OCI-M2 (cell line): ENCODE data around the gene TCFL5.

Experiments used
- DNase-seq: peaks from one replicate; lab custom pipeline; 2025; ENCODE audit not compliant: unreplicated experiment; lab: John Stamatoyannopoulos, UW

Gene TCFL5

DNA sequence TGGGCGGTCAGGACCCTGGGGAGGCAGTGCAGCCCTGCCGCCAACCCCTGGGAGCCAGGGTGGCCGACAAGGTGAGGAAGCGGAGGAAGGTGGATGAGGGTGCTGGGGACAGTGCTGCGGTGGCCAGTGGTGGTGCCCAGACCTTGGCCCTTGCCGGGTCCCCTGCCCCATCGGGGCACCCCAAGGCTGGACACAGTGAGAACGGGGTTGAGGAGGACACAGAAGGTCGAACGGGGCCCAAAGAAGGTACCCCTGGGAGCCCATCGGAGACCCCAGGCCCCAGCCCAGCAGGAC, 48.8 kb downstream of the TCFL5 start:
- no peak for DNase-seq

DNA sequence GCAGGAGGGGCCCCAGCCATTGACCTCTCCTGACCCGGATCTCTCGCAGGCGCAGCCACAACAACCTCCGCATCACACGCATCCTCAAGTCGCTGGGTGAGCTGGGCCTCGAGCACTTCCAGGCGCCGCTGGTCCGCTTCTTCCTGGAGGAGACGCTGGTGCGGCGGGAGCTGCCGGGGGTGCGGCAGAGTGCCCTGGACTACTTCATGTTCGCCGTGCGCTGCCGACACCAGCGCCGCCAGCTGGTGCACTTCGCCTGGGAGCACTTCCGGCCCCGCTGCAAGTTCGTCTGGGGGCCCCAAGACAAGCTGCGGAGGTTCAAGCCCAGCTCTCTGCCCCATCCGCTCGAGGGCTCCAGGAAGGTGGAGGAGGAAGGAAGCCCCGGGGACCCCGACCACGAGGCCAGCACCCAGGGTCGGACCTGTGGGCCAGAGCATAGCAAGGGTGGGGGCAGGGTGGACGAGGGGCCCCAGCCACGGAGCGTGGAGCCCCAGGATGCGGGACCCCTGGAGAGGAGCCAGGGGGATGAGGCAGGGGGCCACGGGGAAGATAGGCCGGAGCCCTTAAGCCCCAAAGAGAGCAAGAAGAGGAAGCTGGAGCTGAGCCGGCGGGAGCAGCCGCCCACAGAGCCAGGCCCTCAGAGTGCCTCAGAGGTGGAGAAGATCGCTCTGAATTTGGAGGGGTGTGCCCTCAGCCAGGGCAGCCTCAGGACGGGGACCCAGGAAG, 49.3 kb downstream of the TCFL5 start:
- no peak for DNase-seq

- DNase-seq: no peak
These were observed 49.9 kb downstream of the TCFL5 start for GRCh38 chr20:62811720-62812119.

- DNase-seq: no peak
These were observed 50.3 kb downstream of the TCFL5 start for GRCh38 chr20:62811320-62811719.

DNA sequence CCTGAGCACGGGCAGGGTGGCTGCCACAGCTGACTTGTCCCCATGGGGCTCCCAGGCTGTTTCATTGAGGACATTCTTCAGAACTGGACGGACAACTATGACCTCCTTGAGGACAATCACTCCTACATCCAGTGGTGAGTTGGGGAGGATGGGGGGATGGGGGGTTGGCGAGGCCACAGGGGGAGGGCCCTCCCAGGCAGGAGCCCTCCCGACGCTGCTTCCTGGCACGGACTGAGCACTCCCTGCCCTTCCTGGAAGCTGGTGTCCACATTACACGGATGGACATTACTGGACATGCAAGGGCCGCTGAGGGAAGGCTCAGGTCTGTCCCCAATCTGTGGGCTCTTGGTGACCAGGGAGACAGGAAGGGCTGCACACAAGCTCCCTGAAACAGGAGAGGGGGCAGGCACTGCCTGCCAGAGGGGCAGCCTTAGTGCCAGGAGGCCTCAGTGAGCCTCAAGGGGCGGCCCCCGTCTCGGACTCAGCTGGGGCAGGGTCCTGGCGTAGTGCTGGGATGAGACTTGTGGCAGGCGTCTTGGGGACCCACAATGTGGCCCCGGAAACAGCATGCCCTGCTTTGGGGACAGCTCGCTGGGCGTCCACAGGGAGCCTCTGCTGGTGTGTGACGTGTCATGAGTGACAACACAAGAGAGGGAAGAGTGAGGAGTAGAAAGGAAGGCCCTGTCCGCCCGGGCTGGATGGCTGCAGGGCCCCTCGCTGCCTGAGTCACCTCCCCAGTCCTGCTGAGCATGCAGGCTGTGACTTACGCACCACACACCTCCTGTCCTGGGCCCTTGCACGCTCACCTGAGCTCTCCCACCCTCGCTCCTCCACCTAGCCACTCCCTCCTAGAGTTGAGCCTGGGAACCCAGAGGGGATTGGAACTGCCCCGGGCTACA, 51.8 kb downstream of the TCFL5 start:
- DNase-seq: no peak

- peak; percentile 11 for DNase-seq
These were observed 53.3 kb downstream of the TCFL5 start for GRCh38 chr20:62808211-62808865.

DNA sequence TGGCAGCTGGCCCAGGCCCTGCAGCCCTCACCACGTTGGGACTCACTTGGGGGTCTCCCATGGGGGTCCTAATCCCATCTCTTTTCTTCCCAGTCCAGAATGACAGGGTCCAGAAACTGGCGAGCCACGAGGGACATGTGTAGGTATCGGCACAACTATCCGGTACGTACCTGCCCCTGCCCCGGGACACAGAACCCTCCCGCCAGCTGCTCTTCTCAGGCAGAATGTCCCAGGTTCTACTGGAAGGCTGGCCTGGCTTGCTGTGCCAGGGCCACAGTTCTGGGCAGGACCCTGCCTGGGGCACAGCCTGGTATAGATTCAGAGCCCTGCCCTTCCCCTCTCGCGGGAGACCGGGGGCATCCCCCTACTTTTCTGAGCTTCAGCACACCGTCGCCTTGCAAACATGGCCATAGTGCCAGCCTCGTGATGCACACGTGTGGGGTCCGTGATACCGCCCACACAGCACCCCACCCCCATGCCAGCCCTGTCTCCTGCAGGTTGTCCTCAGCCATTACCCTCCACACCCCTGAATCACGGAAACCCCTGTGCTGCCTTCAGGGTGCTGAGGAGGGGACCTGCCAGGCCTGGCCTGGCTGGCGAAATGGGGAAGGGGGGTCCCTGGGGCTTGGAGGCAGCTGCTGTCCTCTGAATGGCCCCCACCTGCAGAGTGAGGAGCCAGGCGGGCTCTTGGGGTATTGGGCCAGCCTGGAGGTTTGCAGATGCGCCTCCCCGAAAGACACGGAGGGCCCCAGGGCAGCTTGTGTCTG, 54.0 kb downstream of the TCFL5 start:
- no peak for DNase-seq

GRCh38 chr20:62806383-62807050, 55.1 kb downstream of the TCFL5 start:
- no peak for DNase-seq

DNA sequence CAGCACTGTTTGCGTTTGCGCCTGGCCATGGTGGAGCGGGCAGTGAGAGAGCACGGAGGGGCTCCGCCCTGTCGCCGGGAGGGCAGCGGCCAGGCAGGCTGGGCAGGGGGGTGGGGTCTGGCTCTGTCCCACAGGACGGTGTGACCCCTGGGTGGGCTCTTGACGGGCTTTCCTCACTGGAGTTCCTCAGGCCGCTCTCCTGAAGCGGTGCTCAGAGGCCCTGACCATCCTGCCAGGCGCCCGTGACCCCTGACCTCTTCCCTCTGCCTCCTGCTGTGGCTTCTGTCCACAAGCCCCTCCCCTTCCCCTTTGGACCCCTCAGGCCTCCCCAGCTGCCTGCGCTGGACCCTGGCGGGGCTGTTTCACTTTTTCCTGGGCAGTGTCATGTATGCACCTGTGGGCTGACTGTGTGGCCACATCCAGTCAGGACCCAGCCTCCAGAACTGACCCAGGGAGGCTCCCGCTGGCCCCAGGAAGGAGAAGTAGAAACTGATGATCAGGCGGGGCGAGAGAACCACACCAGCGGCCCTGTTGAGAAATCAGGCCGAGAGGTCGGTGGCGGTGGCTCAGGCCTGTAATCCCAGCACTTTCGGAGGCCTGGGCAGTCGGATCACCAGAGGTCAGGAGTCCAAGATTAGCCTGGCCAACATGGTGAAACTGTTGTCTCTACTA, 55.8 kb downstream of the TCFL5 start:
- no peak for DNase-seq

- DNase-seq: no peak
These were observed 56.4 kb downstream of the TCFL5 start for GRCh38 chr20:62805155-62805710.

- DNase-seq: no peak
These were observed 56.9 kb downstream of the TCFL5 start, which contains the start of gene OGFR for GRCh38 chr20:62804627-62805154. Gene OGFR (plus strand): TSS chr20:62804835. CDS start chr20:62804860, 25 bp downstream.

- no peak for DNase-seq
These were observed 57.5 kb downstream of the TCFL5 start for GRCh38 chr20:62804021-62804626.

DNA sequence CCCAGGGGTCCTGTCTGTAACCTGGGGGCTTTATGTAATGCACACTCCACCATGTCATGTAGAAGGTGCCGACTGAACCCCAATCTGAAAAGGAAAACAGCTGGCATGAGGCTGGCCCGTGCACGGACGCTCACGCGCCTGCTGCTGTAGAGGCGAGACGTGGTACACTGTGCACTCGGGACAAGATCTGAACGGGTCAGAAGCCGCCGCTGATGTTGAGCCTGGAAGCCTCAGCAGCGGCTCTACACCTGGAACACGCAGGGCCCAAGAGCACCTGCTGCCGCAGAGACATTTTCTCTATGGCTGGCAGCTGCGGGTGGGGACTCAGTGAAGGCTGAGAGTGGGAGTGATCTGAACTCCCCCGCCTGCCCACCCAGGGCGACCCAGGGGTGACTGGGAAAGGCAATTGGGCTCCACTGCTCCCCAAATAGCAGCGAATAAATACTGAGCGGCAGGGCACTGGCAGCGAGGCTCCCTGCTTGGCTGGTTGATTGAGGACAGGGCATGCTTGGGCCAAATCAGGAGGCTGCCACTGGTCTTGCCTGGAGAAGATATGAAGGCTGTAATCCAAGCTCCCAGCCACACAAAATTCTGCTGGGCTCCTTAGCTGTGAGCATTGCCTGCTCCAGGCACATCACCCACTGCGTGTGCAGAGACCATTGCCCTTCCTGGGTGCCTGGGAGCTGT, 59.5 kb downstream of the TCFL5 start:
- no peak for DNase-seq

GRCh38 chr20:62801284-62802010, 60.2 kb downstream of the TCFL5 start:
- DNase-seq: no peak

DNA sequence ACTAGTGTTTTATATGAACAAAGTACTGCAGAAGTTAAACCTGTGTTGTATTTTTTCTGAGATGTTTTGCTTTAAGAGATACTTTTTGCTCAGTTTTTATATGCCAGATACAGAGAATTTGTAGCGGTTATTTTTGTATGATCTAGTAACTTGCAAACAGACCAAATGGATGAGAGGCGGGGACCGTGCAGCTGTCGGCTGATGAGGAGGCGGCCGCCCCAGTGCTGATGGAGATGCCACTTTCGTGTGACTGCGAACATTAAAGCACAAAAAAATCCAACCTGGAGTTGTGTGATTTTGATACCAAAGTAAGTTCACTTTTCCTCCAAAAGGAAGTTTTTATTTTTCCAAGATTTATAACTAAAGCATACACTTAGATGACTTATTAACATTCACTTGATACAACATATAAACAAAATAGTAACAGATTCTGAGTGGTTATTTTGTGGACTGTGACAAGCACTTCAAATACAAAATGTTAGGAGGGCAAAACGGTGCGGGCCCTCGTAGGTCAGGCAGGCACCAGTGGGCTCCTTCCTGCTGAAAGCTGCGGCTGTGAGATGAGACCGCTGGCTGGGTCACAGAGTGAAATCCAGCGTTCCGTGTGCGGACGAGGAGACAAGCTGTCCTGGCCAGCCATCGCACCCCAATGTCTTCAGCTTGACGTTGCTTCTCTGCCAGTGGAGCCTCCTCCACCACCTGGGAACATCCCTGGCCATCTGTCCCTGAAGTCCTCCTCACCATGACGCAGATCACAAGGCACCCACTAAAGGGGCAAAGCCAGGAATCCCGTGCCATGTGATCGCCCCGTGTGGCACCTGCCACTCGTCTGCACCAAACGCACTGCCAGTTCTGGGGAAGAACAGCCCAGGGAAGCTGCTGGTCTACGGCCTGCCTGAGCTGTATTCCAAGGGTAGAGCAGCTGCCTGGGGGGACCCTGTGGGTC, 61.0 kb downstream of the TCFL5 start:
- DNase-seq: no peak

GRCh38 chr20:62799873-62800272, 61.7 kb downstream of the TCFL5 start:
- no peak for DNase-seq

- no peak for DNase-seq
These were observed 62.2 kb downstream of the TCFL5 start for GRCh38 chr20:62799459-62799858.
